Smooth muscle cell (in vitro differentiated cells): ENCODE measurements around the gene POLE4. TPM values are rescaled to one million over a fixed set of nuclear protein-coding genes. Genes with fewer than 3 reads are reported as not detected.

ENCODE experiments used
- DNase-seq: peaks from one replicate; lab custom pipeline; 2025; ENCODE audit not compliant: unreplicated experiment; lab: John Stamatoyannopoulos, UW
- H2AFZ ChIP-seq: fragments of 200-600 bp; sonication (generic); 2 replicates; pipeline ENCODE4 v1.6.0; 2016; ENCODE audit warnings: antibody characterized with exemption, low read depth, mild to moderate bottlenecking
- H3F3A ChIP-seq: fragments of 200-600 bp; sonication (generic); 2 replicates; pipeline ENCODE4 v1.6.0; 2017; ENCODE audit warnings: antibody characterized with exemption, low read depth
- H3K27ac ChIP-seq: fragments of 200-600 bp; sonication (generic); 2 replicates; pipeline ENCODE4 v1.5.1; 2016; ENCODE audit warnings: low read depth, mild to moderate bottlenecking
- H3K27me3 ChIP-seq: fragments of 200-600 bp; sonication (generic); 2 replicates; pipeline ENCODE4 v1.6.1; 2016; ENCODE audit warnings: low read depth, mild to moderate bottlenecking
- H3K36me3 ChIP-seq: fragments of 200-600 bp; sonication (generic); 2 replicates; pipeline ENCODE4 v1.5.1; 2016; ENCODE audit warnings: low read depth
- H3K4me1 ChIP-seq: fragments of 200-600 bp; sonication (generic); 2 replicates; pipeline ENCODE4 v1.5.1; 2016; ENCODE audit warnings: low read depth
- H3K4me2 ChIP-seq: fragments of 200-600 bp; sonication (generic); 2 replicates; pipeline ENCODE4 v1.6.0; 2016; ENCODE audit warnings: mild to moderate bottlenecking
- H3K4me3 ChIP-seq: fragments of 200-600 bp; sonication (generic); 2 replicates; pipeline ENCODE4 v1.5.1; 2016; ENCODE audit warnings: mild to moderate bottlenecking
- H3K79me2 ChIP-seq: fragments of 200-600 bp; sonication (generic); 2 replicates; pipeline ENCODE4 v1.6.0; 2016; ENCODE audit warnings: low read depth, mild to moderate bottlenecking
- H3K9ac ChIP-seq: fragments of 200-600 bp; sonication (generic); 2 replicates; pipeline ENCODE4 v1.6.0; 2016; ENCODE audit warnings: low read depth
- H3K9me3 ChIP-seq: fragments of 200-600 bp; sonication (generic); replicated peaks from 2 replicates; pipeline ENCODE4 v1.5.1; 2016; ENCODE audit warnings: low read depth
- H4K20me1 ChIP-seq: fragments of 200-600 bp; sonication (generic); 2 replicates; pipeline ENCODE4 v1.6.0; 2016; ENCODE audit warnings: low read depth
- WGBS: methylation state at CpG from one replicate; pipeline ENCODE4 v1.1.7; 2016; ENCODE audit warnings: low lambda C conversion rate; 5-methylcytosine and 5-hydroxymethylcytosine counted together
- polyA plus RNA-seq: library from polyadenylated mRNA; unstranded; fragments of >200 nt; fragmentation: Nextera tagmentation; extraction: Ambion mirVana; gene quantifications from 2 replicates; pipeline ENCODE4 v1.2.1, GENCODE V29; 2016
- total RNA-seq: library from RNA; depleted of rRNA; stranded (reverse); fragments of >200 nt; gene quantifications from 2 replicates; pipeline ENCODE4 v1.2.3, GENCODE V29; 2014
- TF ChIP-seq, protein P1 (sequence below): fragments of 200-600 bp; sonication (generic); IDR thresholded peaks from 2 replicates; pipeline ENCODE4 v1.5.1; 2017; ENCODE audit warnings: borderline replicate concordance, mild to moderate bottlenecking, antibody characterized with exemption; ENCODE audit not compliant: insufficient read depth, poor library complexity, severe bottlenecking

POLE4 gene
- total and polyA plus RNA-seq, 2 experiments from 2014 or later = 30.7 to 149 TPM

DNA sequence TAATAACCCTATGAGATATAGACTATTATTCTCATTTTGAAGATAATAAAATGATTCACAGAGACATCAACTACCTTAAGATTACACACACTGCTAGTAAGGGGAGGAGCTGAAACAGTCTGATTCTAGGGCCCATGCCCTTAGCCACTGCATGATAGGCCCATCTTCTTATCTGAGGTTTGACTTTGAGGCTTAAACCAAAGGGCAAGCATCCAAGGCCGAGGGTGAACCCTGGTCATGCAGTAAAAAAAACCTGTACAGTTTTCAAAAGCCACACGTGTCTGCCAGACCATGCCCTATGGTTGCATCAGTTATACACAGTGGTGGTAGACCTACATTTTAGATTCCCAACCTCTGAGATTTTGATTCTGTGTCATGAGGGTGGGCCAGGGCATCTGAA, 44.8 kb downstream of the POLE4 start:
- Histone ChIP-seq H3K9me3 (no peaks in the 10 kb centered on the region), H4K20me1 (no peaks in the 10 kb centered on the region), H3K4me3 (no peak overlapping the region), H3K36me3 (no peaks in the 10 kb centered on the region), H2AFZ (no peak overlapping the region), H3F3A (no peaks in the 10 kb centered on the region), H3K27me3 (no peaks in the 10 kb centered on the region), H3K79me2 (no peaks in the 10 kb centered on the region), H3K4me2 (no peak overlapping the region), H3K9ac (no peak overlapping the region), H3K27ac (no peak overlapping the region), H3K4me1 (no peaks in the 10 kb centered on the region)
- 59% methylated on average over 2 of the region's 2 CpGs for WGBS
- no peak for DNase-seq
- TF ChIP-seq, protein P1, sequence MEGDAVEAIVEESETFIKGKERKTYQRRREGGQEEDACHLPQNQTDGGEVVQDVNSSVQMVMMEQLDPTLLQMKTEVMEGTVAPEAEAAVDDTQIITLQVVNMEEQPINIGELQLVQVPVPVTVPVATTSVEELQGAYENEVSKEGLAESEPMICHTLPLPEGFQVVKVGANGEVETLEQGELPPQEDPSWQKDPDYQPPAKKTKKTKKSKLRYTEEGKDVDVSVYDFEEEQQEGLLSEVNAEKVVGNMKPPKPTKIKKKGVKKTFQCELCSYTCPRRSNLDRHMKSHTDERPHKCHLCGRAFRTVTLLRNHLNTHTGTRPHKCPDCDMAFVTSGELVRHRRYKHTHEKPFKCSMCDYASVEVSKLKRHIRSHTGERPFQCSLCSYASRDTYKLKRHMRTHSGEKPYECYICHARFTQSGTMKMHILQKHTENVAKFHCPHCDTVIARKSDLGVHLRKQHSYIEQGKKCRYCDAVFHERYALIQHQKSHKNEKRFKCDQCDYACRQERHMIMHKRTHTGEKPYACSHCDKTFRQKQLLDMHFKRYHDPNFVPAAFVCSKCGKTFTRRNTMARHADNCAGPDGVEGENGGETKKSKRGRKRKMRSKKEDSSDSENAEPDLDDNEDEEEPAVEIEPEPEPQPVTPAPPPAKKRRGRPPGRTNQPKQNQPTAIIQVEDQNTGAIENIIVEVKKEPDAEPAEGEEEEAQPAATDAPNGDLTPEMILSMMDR = no peak

DNA sequence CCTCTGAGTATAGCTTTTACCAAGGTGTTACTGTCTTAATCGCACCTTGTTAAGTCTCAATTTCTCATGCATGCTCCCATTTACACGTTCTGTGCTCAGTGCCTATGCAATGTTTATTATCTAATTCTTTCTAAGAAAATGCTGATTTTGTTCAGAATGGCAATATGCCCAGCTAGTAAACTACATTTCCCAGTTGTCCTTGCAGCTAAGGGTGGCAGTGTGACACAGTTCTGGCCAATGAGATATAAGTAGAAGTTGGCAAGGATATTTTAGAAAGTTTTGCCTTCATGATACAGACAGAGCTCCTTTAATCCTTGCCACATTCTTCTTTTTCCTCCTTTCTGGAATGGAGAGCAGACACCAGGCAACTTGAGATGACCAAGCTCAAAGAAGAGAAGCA, 45.3 kb downstream of the POLE4 start:
- TF ChIP-seq, protein P1 = no peak
- Histone ChIP-seq H2AFZ (no peak overlapping the region), H3K4me3 (no peak overlapping the region), H3K4me1 (no peaks in the 10 kb centered on the region), H3K27ac (no peak overlapping the region), H3K9me3 (no peaks in the 10 kb centered on the region), H3K9ac (no peak overlapping the region), H3K27me3 (no peaks in the 10 kb centered on the region), H3K36me3 (no peaks in the 10 kb centered on the region), H4K20me1 (no peaks in the 10 kb centered on the region), H3K79me2 (no peaks in the 10 kb centered on the region), H3F3A (no peaks in the 10 kb centered on the region), H3K4me2 (no peak overlapping the region)
- no peak for DNase-seq
- 68% methylated on average over 2 of the region's 2 CpGs for WGBS

DNA sequence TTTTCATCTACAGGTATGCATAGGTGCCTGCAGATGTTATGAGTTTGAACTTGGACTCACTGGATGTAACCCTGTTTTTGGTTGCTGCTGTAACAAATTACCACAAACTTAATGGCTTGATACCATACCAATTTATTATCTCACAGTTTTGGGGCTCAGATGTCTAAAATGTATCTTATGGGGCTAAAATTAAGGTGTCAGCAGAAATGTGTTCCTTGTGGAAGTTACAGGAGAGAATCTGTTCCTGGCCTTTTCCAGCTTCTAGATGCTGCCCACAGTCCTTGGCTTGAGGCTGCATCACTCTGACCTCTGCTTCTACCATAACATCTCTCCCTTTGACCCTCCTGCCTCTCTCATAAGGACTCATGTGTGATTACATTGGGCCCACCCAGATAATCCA, 47.6 kb downstream of the POLE4 start:
- TF ChIP-seq, protein P1 = no peak
- no peaks in the 10 kb centered on the region for H3K4me1 ChIP-seq
- H3K4me2 ChIP-seq = no peak overlapping the region
- H3K27ac ChIP-seq = no peak overlapping the region
- H2AFZ ChIP-seq = no peak overlapping the region
- no peak overlapping the region for H3K4me3 ChIP-seq
- H3F3A ChIP-seq = no peaks in the 10 kb centered on the region
- H4K20me1 ChIP-seq = no peaks in the 10 kb centered on the region
- no peaks in the 10 kb centered on the region for H3K9me3 ChIP-seq
- H3K79me2 ChIP-seq = no peaks in the 10 kb centered on the region
- H3K9ac ChIP-seq = no peak overlapping the region
- DNase-seq = no peak
- no peaks in the 10 kb centered on the region for H3K27me3 ChIP-seq
- no peaks in the 10 kb centered on the region for H3K36me3 ChIP-seq

DNA sequence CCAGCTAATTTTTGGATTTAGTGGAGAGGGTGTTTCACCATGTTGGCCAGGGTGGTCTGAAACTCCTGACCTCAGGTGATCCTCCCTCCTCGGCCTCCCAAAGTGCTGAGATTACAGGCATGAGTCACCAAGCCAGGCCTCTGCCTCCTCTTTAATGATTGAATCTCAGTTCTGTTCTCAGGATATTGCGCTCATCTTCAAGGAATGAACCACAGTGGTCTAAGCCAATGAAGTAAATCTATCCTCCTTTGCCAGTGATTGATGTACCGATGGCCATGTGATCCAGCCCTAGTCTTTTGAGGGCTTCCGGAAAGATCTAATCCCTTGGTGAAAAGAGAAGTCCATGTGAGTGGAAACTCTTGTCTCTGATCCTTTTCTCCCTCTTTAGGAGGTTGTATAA, 48.6 kb downstream of the POLE4 start:
- Histone ChIP-seq H2AFZ (no peak overlapping the region), H3F3A (no peaks in the 10 kb centered on the region), H3K79me2 (no peaks in the 10 kb centered on the region), H3K4me3 (no peak overlapping the region), H3K27me3 (no peaks in the 10 kb centered on the region), H3K36me3 (no peaks in the 10 kb centered on the region), H3K4me2 (no peak overlapping the region), H3K9me3 (no peaks in the 10 kb centered on the region), H4K20me1 (no peaks in the 10 kb centered on the region), H3K9ac (no peak overlapping the region), H3K4me1 (no peaks in the 10 kb centered on the region), H3K27ac (no peak overlapping the region)
- WGBS = 84% methylated on average over 4 of the region's 4 CpGs
- TF ChIP-seq, protein P1 = no peak
- DNase-seq = no peak
